ENCODE measurements around the gene SBNO1. TPM values are rescaled to one million over a fixed set of nuclear protein-coding genes. Genes with fewer than 3 reads are reported as not detected.
"Not testable (repeated sequence)": the region's sequence is repeated elsewhere in the genome, so short reads cannot be mapped to it uniquely, and the experiment has no call there.

The SBNO1 gene
- total and polyA plus RNA-seq, 2 donors (not counting 3 experiments of a cell fraction or from before 2014, with no cell fraction given) = 4.8 to 34.2 TPM

GRCh38 chr12:123253641-123254459 is 110.8 kb downstream of the SBNO1 start:
- H3K36me3 ChIP-seq (ENCODE audit: control insufficient read depth in 2 of 2, extremely low read depth in 1 of 2, insufficient read depth in 2 of 2, low read length in 2 of 2) = peaks cover 15 to 18% of the 10 kb centered on the region in 2 experiments
- FAIRE-seq (no peak), DNase-seq (ENCODE audit: low read depth, low spot score) (no peak)
- dilution Hi-C loops (cut with MboI; ENCODE audit: extremely low pct_ligation_motif_present, low sequenced_read_pairs) = no loop called here
- no peaks in the 10 kb centered on the region for H3K27me3 ChIP-seq (ENCODE audit: control insufficient read depth in 2 of 2, insufficient read depth in 2 of 2, low read length in 2 of 2)
- H2AFZ ChIP-seq (ENCODE audit: low read depth, low read length) = no peak overlapping the region
- intact Hi-C loops (cut with micrococcal nuclease) = no loop called here
- no peaks in the 10 kb centered on the region for H3K9me3 ChIP-seq (replicated peaks; ENCODE audit: control insufficient read depth, insufficient read depth, low read length)
- H3K9ac ChIP-seq (replicated peaks; ENCODE audit: extremely low read depth, insufficient read depth, low read length) = no peak overlapping the region
- TF ChIP-seq JUN (IDR thresholded peaks at IDR 0.05; ENCODE audit: borderline replicate concordance, insufficient read depth, insufficient read length, low read depth) = no peak
- TF ChIP-seq GATA2 (IDR thresholded peaks at IDR 0.05; ENCODE audit: insufficient read depth, insufficient read length, low read depth, low read length) = no peak
- TF ChIP-seq POLR2A (IDR thresholded peaks at IDR 0.05; ENCODE audit: low read depth, low read length) = no peak
- TF ChIP-seq EZH2 (IDR thresholded peaks at IDR 0.05; ENCODE audit: borderline replicate concordance, low read depth, low read length, severe bottlenecking) = no peak
- TF ChIP-seq CTCF (IDR thresholded peaks at IDR 0.05; ENCODE audit: extremely low read depth in 1 of 2, insufficient read depth in 1 of 2, low read depth in 1 of 2, low read length in 2 of 2) = no peak
- no peak for TF ChIP-seq MAX (IDR thresholded peaks at IDR 0.05; ENCODE audit: insufficient read depth, insufficient read length)
- no peak for TF ChIP-seq POLR2AphosphoS5 (IDR thresholded peaks at IDR 0.05; ENCODE audit: insufficient read depth, low read depth, low read length)
- no peak for TF ChIP-seq FOS (IDR thresholded peaks at IDR 0.05; ENCODE audit: borderline replicate concordance, insufficient read depth, low read length)
- no peak for TF ChIP-seq MYC (IDR thresholded peaks at IDR 0.05; ENCODE audit: low read depth, low read length)
- no peaks in the 10 kb centered on the region for H4K20me1 ChIP-seq (replicated peaks; ENCODE audit: control insufficient read depth, extremely low read depth, insufficient read depth, low read length)
- H3K9me1 ChIP-seq (replicated peaks; ENCODE audit: control insufficient read depth, extremely low read depth, insufficient read depth, low read length) = no peaks in the 10 kb centered on the region
- ChIA-PET CTCF (interaction anchor here (0.8 to 1.3 kb wide), 2 partner anchors 8 to 16 kb away, joined by 3 to 7 read pairs; no protein-coding TSS in a partner anchor), POLR2A (no interaction called here)
- no peaks in the 10 kb centered on the region for H3K4me1 ChIP-seq (ENCODE audit: control insufficient read depth, extremely low read depth, insufficient read depth, low read length)
- no peak overlapping the region for H3K4me3 ChIP-seq (replicated peaks in 1 of 3; ENCODE audit: insufficient read depth in 1 of 3, low read depth in 1 of 3, low read length in 3 of 3)
- no peak overlapping the region for H3K27ac ChIP-seq (ENCODE audit: insufficient read depth, low read depth, low read length)
- peaks cover 24% of the 10 kb centered on the region for H3K79me2 ChIP-seq (ENCODE audit: control insufficient read depth, insufficient read depth, low read length)
- no peak overlapping the region for H3K4me2 ChIP-seq (ENCODE audit: insufficient read depth, low read length)
- BruUV-seq (replicated peaks) = no TSS peak

GRCh38 chr12:123252365-123252764 is 112.3 kb downstream of the SBNO1 start:
- H3K9ac ChIP-seq (replicated peaks; ENCODE audit: extremely low read depth, insufficient read depth, low read length); H3K4me2 ChIP-seq (ENCODE audit: insufficient read depth, low read length); H3K9me1 ChIP-seq (replicated peaks; ENCODE audit: control insufficient read depth, extremely low read depth, insufficient read depth, low read length); H3K27me3 ChIP-seq (ENCODE audit: control insufficient read depth in 2 of 2, insufficient read depth in 2 of 2, low read length in 2 of 2); BruUV-seq (replicated peaks); dilution Hi-C loops (cut with MboI; ENCODE audit: extremely low pct_ligation_motif_present, low sequenced_read_pairs); H3K4me3 ChIP-seq (replicated peaks in 1 of 3; ENCODE audit: insufficient read depth in 1 of 3, low read depth in 1 of 3, low read length in 3 of 3); FAIRE-seq; H3K4me1 ChIP-seq (ENCODE audit: control insufficient read depth, extremely low read depth, insufficient read depth, low read length); H2AFZ ChIP-seq (ENCODE audit: low read depth, low read length); H4K20me1 ChIP-seq (replicated peaks; ENCODE audit: control insufficient read depth, extremely low read depth, insufficient read depth, low read length); POLR2A ChIA-PET; intact Hi-C loops (cut with micrococcal nuclease); H3K27ac ChIP-seq (ENCODE audit: insufficient read depth, low read depth, low read length); H3K9me3 ChIP-seq (replicated peaks; ENCODE audit: control insufficient read depth, insufficient read depth, low read length): not testable (repeated sequence)
- peak; percentile 53 for DNase-seq (ENCODE audit: low read depth, low spot score)
- peaks cover 31% of the 10 kb centered on the region for H3K79me2 ChIP-seq (ENCODE audit: control insufficient read depth, insufficient read depth, low read length)
- CTCF ChIA-PET = interaction anchor here (2.6 kb wide), 1 partner anchor 14 kb away, joined by 15 read pairs; no protein-coding TSS in a partner anchor
- H3K36me3 ChIP-seq (ENCODE audit: control insufficient read depth in 2 of 2, extremely low read depth in 1 of 2, insufficient read depth in 2 of 2, low read length in 2 of 2) = peaks cover 11 to 16% of the 10 kb centered on the region in 2 experiments
